ENCODE data around the gene MEGF9. TPM values are rescaled to one million over a fixed set of nuclear protein-coding genes. Genes with fewer than 3 reads are reported as not detected.
"Not testable (repeated sequence)": the region's sequence is repeated elsewhere in the genome, so short reads cannot be mapped to it uniquely, and the experiment has no call there.

Gene MEGF9
- total RNA-seq, 1 experiment from 2014 or later, result 8.3 TPM

- intact Hi-C loops (cut with micrococcal nuclease), result no loop called here
- DNase-seq (ENCODE audit: low read depth, low spot score) (no peak), ATAC-seq (no peak)
- Histone ChIP-seq H3K27ac (ENCODE audit: low read depth, low read length) (no peak overlapping the region), H2AFZ (ENCODE audit: low read depth, low read length, poor library complexity, severe bottlenecking) (no peak overlapping the region), H3K4me2 (ENCODE audit: low read length) (no peak overlapping the region), H3K79me2 (ENCODE audit: insufficient read depth, low read length) (peaks cover 55% of the 10 kb centered on the region), H3K9ac (ENCODE audit: low read length) (no peak overlapping the region), H3K4me1 (ENCODE audit: control insufficient read depth in 1 of 2, insufficient read depth in 2 of 2, low read length in 2 of 2) (no peaks in the 10 kb centered on the region), H3K36me3 (ENCODE audit: control insufficient read depth in 1 of 2, insufficient read depth in 2 of 2, low read length in 2 of 2) (peaks cover 0 to 3% of the 10 kb centered on the region in 2 experiments; a peak in 1 of 4 replicates), H4K20me1 (ENCODE audit: insufficient read depth) (no peaks in the 10 kb centered on the region), H3K9me2 (ENCODE audit: insufficient read depth) (no peaks in the 10 kb centered on the region), H3K4me3 (replicated peaks in 1 of 2; ENCODE audit: low read depth in 1 of 2, low read length in 2 of 2) (no peak overlapping the region), H3K9me3 (ENCODE audit: control insufficient read depth in 1 of 2, insufficient read depth in 1 of 2, low read depth in 1 of 2, low read length in 2 of 2) (no peaks in the 10 kb centered on the region), H3K27me3 (ENCODE audit: insufficient read depth, low read length) (no peaks in the 10 kb centered on the region)
- RAD21 ChIA-PET (ENCODE audit: low non-redundant PET in 1 of 2, low total read pairs in 2 of 2, uncharacterized antibody in 2 of 2, unreplicated experiment in 2 of 2), result no interaction called here
- CTCF ChIA-PET, result no interaction called here
- POLR2A ChIA-PET, result no interaction called here
- TF ChIP-seq ATF3 (IDR thresholded peaks at IDR 0.05), result no peak
- TF ChIP-seq ZFX (IDR thresholded peaks at IDR 0.05), result no peak
- no peak for TF ChIP-seq EZH2phosphoT487 (IDR thresholded peaks at IDR 0.05; ENCODE audit: borderline replicate concordance)
- no peak for TF ChIP-seq YY1 (IDR thresholded peaks at IDR 0.05; ENCODE audit: extremely low read depth, insufficient replicate concordance, low read depth, low read length)
- TF ChIP-seq SIN3A (IDR thresholded peaks at IDR 0.05; ENCODE audit: low read depth), result no peak
- no peak for TF ChIP-seq CTCF (IDR thresholded peaks at IDR 0.05 in 2 of 3, conservative IDR thresholded peaks at IDR 0.05 in 1 of 3; ENCODE audit: borderline replicate concordance in 1 of 3, insufficient read depth in 1 of 3, low read depth in 2 of 3, low read length in 2 of 3)
- TF ChIP-seq EZH2 (IDR thresholded peaks at IDR 0.05), result no peak
- no TSS peak for BruUV-seq (replicated peaks)
These were observed 157.5 kb downstream of the MEGF9 start for GRCh38 chr9:120556775-120557174.

- Histone ChIP-seq H2AFZ (ENCODE audit: low read depth, low read length, poor library complexity, severe bottlenecking) (no peak overlapping the region), H3K9ac (ENCODE audit: low read length) (no peak overlapping the region), H3K27me3 (ENCODE audit: insufficient read depth, low read length) (no peaks in the 10 kb centered on the region), H3K4me3 (replicated peaks in 1 of 2; ENCODE audit: low read depth in 1 of 2, low read length in 2 of 2) (no peak overlapping the region), H3K9me2 (ENCODE audit: insufficient read depth) (no peaks in the 10 kb centered on the region), H3K4me1 (ENCODE audit: control insufficient read depth in 1 of 2, insufficient read depth in 2 of 2, low read length in 2 of 2) (no peaks in the 10 kb centered on the region), H3K4me2 (ENCODE audit: low read length) (no peak overlapping the region), H4K20me1 (ENCODE audit: insufficient read depth) (no peaks in the 10 kb centered on the region), H3K27ac (ENCODE audit: low read depth, low read length) (no peak overlapping the region), H3K79me2 (ENCODE audit: insufficient read depth, low read length) (peaks cover 51% of the 10 kb centered on the region), H3K9me3 (ENCODE audit: control insufficient read depth in 1 of 2, insufficient read depth in 1 of 2, low read depth in 1 of 2, low read length in 2 of 2) (no peaks in the 10 kb centered on the region), H3K36me3 (ENCODE audit: control insufficient read depth in 1 of 2, insufficient read depth in 2 of 2, low read length in 2 of 2) (no peaks in the 10 kb centered on the region; a peak in 1 of 4 replicates)
- ChIA-PET CTCF (no interaction called here), POLR2A (no interaction called here), RAD21 (ENCODE audit: low non-redundant PET in 1 of 2, low total read pairs in 2 of 2, uncharacterized antibody in 2 of 2, unreplicated experiment in 2 of 2) (no interaction called here)
- intact Hi-C loops (cut with micrococcal nuclease), result no loop called here
- BruUV-seq (replicated peaks), result no TSS peak
- ATAC-seq, result no peak
- TF ChIP-seq ZFX (IDR thresholded peaks at IDR 0.05), result no peak
- TF ChIP-seq ZNF274 (IDR thresholded peaks at IDR 0.05; ENCODE audit: low read depth, low read length), result no peak
- no peak for DNase-seq (ENCODE audit: low read depth, low spot score)
These were observed 158.4 kb downstream of the MEGF9 start for GRCh38 chr9:120555839-120556238.

- H4K20me1 ChIP-seq (ENCODE audit: insufficient read depth); POLR2A ChIA-PET; intact Hi-C loops (cut with micrococcal nuclease); H3K27me3 ChIP-seq (ENCODE audit: insufficient read depth, low read length); H3K9ac ChIP-seq (ENCODE audit: low read length); H2AFZ ChIP-seq (ENCODE audit: low read depth, low read length, poor library complexity, severe bottlenecking); H3K4me1 ChIP-seq (ENCODE audit: control insufficient read depth in 1 of 2, insufficient read depth in 2 of 2, low read length in 2 of 2); H3K9me2 ChIP-seq (ENCODE audit: insufficient read depth); DNase-seq (ENCODE audit: low read depth, low spot score); H3K4me3 ChIP-seq (replicated peaks in 1 of 2; ENCODE audit: low read depth in 1 of 2, low read length in 2 of 2); RAD21 ChIA-PET (ENCODE audit: low non-redundant PET in 1 of 2, low total read pairs in 2 of 2, uncharacterized antibody in 2 of 2, unreplicated experiment in 2 of 2); H3K27ac ChIP-seq (ENCODE audit: low read depth, low read length); H3K4me2 ChIP-seq (ENCODE audit: low read length); ATAC-seq; BruUV-seq (replicated peaks); CTCF ChIA-PET; H3K36me3 ChIP-seq (ENCODE audit: control insufficient read depth in 1 of 2, insufficient read depth in 2 of 2, low read length in 2 of 2); H3K9me3 ChIP-seq (ENCODE audit: control insufficient read depth in 1 of 2, insufficient read depth in 1 of 2, low read depth in 1 of 2, low read length in 2 of 2): not testable (repeated sequence)
- peaks cover 49% of the 10 kb centered on the region for H3K79me2 ChIP-seq (ENCODE audit: insufficient read depth, low read length)
These were observed 162.0 kb downstream of the MEGF9 start for GRCh38 chr9:120552210-120552704.
